Stimulated activated effector memory CD8-positive, alpha-beta T cell treated with anti-CD3 and anti-CD28 coated beads, Interleukin-12 subunit alpha, Interleukin-12 subunit beta, amount 100 ng/mL, for 72 hours (primary cell): ENCODE measurements around the gene IMP4.

Experiments used
- ATAC-seq: fragments of 150-1000 bp; cut with Tn5 transposase; 2 replicates; pipeline ENCODE4 v1.10.0; 2021
- DNase-seq, 2 donors: peaks; one replicate each; pipeline ENCODE4 v3.0.0; 2021 to 2022; ENCODE audit warnings: low spot score in 2 of 2
- H3K27ac Mint-ChIP-seq: one replicate; pipeline ENCODE4 v1.8.0; 2022; ENCODE audit warnings: mild to moderate bottlenecking, mixed read lengths
- H3K36me3 Mint-ChIP-seq: one replicate; pipeline ENCODE4 v1.8.0; 2022; ENCODE audit warnings: mild to moderate bottlenecking, mixed read lengths
- H3K4me1 Mint-ChIP-seq: one replicate; pipeline ENCODE4 v1.8.0; 2022; ENCODE audit warnings: mixed read lengths
- H3K4me3 Mint-ChIP-seq: one replicate; pipeline ENCODE4 v1.8.0; 2022; ENCODE audit warnings: mild to moderate bottlenecking, mixed read lengths
- H3K9me3 Mint-ChIP-seq: one replicate; pipeline ENCODE4 v1.8.0; 2022; ENCODE audit warnings: mixed read lengths

IMP4 gene

GRCh38 chr2:130363479-130363878 is 20.8 kb downstream of the IMP4 start:
- Mint-ChIP-seq H3K27ac (no peak overlapping the region), H3K4me1 (peaks cover 12% of the 10 kb centered on the region), H3K4me3 (no peak overlapping the region), H3K9me3 (no peaks in the 10 kb centered on the region), H3K36me3 (no peaks in the 10 kb centered on the region)
- DNase-seq (no peak), ATAC-seq (no peak)

DNA sequence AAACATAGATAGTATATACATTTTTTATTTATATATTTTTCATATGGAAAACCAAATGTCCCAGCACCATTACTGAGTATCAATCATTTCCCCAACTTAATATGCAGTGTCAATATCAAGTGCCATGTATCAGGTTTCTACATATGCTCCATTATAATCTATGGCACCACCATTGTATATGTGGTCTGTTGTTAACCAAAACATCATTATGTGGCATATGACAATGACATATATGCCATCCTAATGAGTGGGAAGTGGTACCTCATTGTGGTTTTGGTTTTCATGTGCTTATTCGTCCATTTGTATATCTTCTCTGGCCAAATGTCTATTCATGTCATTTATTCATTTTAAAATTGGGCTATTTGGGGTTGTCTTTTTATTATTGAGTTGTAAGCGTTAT is 22.4 kb downstream of the IMP4 start:
- Mint-ChIP-seq H3K4me1 (peaks cover 11% of the 10 kb centered on the region), H3K9me3 (no peaks in the 10 kb centered on the region), H3K36me3 (peaks cover 5% of the 10 kb centered on the region), H3K27ac (no peak overlapping the region), H3K4me3 (no peak overlapping the region)
- DNase-seq: no peak
- ATAC-seq: peak; percentile 58

- H3K36me3 Mint-ChIP-seq: peaks cover 10% of the 10 kb centered on the region
- no peak for DNase-seq
- no peak overlapping the region for H3K27ac Mint-ChIP-seq
- no peak overlapping the region for H3K4me3 Mint-ChIP-seq
- H3K4me1 Mint-ChIP-seq: peaks cover 15% of the 10 kb centered on the region
- no peak for ATAC-seq
- H3K9me3 Mint-ChIP-seq: no peaks in the 10 kb centered on the region
These were observed 23.3 kb downstream of the IMP4 start for GRCh38 chr2:130365963-130366362.

DNA sequence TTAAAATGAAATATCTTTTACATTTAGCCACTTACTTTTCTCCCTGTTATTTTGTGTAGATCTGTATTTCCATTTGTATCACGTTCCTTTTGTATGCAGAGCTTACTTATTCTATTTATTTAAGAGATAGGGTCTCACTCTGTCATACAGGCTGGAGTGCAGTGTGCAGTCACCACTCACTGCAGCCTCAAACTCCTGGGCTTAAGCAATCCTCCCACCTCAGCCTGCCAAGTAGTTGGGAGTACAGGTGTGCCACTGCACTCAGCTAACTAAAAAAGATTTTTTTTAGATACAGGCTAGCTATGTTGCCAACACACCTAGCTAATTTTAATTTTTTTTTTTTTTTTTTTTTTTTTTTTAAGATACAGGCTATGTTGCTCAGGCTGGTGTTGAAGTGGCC is 24.0 kb downstream of the IMP4 start:
- DNase-seq (no peak), ATAC-seq (no peak)
- Mint-ChIP-seq H3K9me3 (no peaks in the 10 kb centered on the region), H3K4me3 (no peak overlapping the region), H3K4me1 (peaks cover 22% of the 10 kb centered on the region), H3K36me3 (peaks cover 17% of the 10 kb centered on the region), H3K27ac (no peak overlapping the region)

DNA sequence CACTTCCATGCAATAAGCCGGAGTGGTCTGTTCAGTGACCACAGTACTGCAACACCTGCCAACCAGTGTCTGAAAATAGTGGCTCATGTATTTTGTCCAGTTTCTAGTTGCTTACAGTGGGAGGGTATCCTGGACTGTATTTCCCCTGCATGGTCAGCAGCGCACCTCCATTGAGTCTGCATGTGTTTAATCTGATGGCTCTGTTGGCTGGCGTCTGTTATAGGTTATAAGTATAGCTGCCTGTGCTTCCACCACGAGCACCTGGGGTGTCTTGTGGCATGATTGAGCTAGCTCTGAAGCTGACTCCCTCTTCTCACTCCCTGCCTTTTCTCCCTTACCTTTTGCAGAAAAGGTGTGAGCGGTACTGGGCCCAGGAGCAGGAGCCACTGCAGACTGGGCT is 26.1 kb downstream of the IMP4 start:
- Mint-ChIP-seq H3K4me1 (peaks cover 38% of the 10 kb centered on the region), H3K4me3 (no peak overlapping the region), H3K36me3 (peaks cover 35% of the 10 kb centered on the region), H3K9me3 (no peaks in the 10 kb centered on the region), H3K27ac (no peak overlapping the region)
- ATAC-seq (no peak), DNase-seq (no peak)

DNA sequence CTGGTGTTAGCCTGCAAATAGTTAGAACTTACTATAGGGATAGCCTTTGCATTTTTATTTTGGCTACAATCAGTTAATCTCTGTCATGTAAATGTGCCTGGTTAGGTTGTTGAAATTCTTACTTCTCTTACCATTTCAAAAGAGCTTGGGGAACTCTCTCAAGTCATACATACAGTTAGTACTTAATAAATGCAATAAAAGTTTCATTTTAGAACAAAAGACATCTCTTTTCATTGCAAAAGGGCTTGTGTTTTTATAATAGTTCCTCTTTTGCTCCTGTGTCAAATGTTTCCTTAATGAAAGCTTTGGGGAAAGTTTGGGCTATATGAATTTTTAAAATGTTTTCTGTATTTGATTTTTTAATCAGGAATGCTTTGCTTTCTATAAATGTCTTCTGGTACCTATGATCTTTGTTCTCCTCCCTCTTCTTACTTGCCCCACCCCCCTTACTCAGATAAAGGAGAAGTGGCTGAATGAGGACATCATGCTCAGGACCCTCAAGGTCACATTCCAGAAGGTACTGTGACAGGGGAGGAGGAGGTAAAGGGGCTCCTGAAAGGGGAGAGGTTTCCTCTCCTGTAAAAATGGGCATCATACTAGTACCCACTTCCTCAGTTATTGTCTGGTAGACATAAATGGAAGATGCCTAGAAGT is 26.7 kb downstream of the IMP4 start:
- H3K27ac Mint-ChIP-seq: peak overlapping the region; percentile 97
- peaks cover 41% of the 10 kb centered on the region for H3K4me1 Mint-ChIP-seq

DNA sequence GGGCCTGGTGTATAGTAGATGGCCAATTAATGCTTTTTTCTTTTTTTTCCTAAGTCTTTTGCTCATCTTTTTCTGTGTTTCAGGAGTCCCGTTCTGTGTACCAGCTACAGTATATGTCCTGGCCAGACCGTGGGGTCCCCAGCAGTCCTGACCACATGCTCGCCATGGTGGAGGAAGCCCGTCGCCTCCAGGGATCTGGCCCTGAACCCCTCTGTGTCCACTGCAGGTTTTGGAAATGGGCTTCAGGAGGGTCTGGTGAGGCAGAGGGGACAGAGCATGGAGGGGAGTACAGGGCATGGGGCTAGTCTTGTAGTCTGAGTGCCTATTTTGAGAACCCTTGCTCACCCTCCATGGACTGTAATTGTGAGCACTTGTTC is 27.3 kb downstream of the IMP4 start:
- peaks cover 47% of the 10 kb centered on the region for H3K36me3 Mint-ChIP-seq

More for the DNA sequence above, 26.7 kb downstream of the IMP4 start:
- peaks cover 41% of the 10 kb centered on the region for H3K36me3 Mint-ChIP-seq
- H3K9me3 Mint-ChIP-seq: no peaks in the 10 kb centered on the region
- H3K4me3 Mint-ChIP-seq: peak overlapping the region; percentile 86
- ATAC-seq: no peak
- DNase-seq: no peak

DNA sequence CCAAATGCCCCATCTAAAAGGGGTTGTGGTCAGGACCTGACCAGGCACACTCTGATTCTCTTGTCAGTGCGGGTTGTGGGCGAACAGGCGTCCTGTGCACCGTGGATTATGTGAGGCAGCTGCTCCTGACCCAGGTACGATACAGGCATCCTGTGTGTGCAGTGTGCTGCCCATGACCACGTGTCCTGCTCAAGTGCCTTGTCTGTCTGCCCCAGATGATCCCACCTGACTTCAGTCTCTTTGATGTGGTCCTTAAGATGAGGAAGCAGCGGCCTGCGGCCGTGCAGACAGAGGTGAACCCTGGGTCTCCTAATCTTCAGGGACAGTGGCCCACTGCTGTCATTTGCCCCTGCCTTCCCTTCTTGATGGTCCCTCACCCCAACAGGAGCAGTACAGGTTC is 27.8 kb downstream of the IMP4 start:
- ATAC-seq: peak; percentile 33
- Mint-ChIP-seq H3K27ac (peak overlapping the region; percentile 97), H3K4me1 (peaks cover 52% of the 10 kb centered on the region), H3K9me3 (no peaks in the 10 kb centered on the region), H3K36me3 (peaks cover 52% of the 10 kb centered on the region), H3K4me3 (peak overlapping the region; percentile 86)
- DNase-seq: no peak

More for the DNA sequence above, 27.3 kb downstream of the IMP4 start:
- no peaks in the 10 kb centered on the region for H3K9me3 Mint-ChIP-seq
- H3K4me1 Mint-ChIP-seq: peaks cover 46% of the 10 kb centered on the region
- DNase-seq (no peak), ATAC-seq (no peak)
- peak overlapping the region; percentile 86 for H3K4me3 Mint-ChIP-seq
- peak overlapping the region; percentile 97 for H3K27ac Mint-ChIP-seq

GRCh38 chr2:130371723-130372054 is 29.0 kb downstream of the IMP4 start:
- Mint-ChIP-seq H3K4me3 (peak overlapping the region; percentile 86), H3K27ac (peak overlapping the region; percentile 97), H3K9me3 (no peaks in the 10 kb centered on the region), H3K36me3 (peaks cover 63% of the 10 kb centered on the region), H3K4me1 (peaks cover 64% of the 10 kb centered on the region)
- ATAC-seq (peak; percentile 42), DNase-seq (no peak)

- peak; percentile 84 for ATAC-seq
- Mint-ChIP-seq H3K27ac (peak overlapping the region; percentile 97), H3K9me3 (no peaks in the 10 kb centered on the region), H3K4me3 (peak overlapping the region; percentile 86), H3K36me3 (peaks cover 63% of the 10 kb centered on the region), H3K4me1 (peaks cover 69% of the 10 kb centered on the region)
- DNase-seq: peak; percentile 85 to 92
These were observed 29.5 kb downstream of the IMP4 start for GRCh38 chr2:130372055-130372832.

DNA sequence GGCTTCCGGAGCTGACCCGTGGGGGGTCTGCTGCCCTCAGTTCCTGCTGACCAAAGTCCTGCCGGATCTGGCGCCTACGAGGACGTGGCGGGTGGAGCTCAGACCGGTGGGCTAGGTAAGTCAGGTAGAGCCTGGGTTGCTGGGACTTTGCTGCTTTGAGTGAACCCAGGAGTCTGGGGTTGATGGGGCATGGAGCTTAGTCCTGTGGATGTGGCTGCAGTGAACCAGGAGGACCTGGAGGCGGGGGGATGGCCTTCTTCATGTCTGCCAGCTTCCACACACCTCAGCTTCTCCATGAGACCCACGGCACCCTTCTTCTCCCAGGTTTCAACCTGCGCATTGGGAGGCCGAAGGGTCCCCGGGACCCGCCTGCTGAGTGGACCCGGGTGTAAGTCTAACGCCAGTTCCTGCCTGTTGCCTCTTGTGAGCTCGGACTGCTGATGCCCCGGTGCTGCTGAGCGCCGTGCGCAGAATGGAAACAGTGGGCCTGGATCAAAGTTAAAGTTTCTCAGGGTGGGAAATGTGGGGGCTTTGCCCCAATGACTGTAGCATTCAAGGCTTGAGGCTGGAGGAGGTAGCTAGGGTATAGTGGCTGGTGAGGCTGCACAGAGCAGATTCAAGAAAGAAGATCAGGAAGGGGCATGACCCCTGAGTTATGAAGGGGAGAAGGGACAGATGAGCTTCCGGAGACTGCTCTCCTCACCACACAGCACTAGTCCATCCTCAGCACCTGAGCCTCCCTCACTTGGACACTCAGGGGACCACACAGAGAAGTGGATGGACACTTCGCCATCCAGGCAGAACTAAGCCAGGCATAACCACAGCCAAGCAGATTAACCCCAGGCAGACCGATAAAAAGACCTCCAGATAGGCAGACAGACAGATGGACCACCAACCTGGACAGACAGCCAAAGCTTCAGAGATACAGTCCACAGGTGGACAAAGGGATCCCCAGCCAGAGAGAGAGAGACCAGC is 30.4 kb downstream of the IMP4 start:
- Mint-ChIP-seq H3K4me1 (peaks cover 77% of the 10 kb centered on the region), H3K4me3 (peak overlapping the region; percentile 86), H3K36me3 (peaks cover 63% of the 10 kb centered on the region), H3K9me3 (no peaks in the 10 kb centered on the region), H3K27ac (peak overlapping the region; percentile 97)
- ATAC-seq (peak; percentile 1), DNase-seq (peak in 1 of 2 donors; percentile 48)

DNA sequence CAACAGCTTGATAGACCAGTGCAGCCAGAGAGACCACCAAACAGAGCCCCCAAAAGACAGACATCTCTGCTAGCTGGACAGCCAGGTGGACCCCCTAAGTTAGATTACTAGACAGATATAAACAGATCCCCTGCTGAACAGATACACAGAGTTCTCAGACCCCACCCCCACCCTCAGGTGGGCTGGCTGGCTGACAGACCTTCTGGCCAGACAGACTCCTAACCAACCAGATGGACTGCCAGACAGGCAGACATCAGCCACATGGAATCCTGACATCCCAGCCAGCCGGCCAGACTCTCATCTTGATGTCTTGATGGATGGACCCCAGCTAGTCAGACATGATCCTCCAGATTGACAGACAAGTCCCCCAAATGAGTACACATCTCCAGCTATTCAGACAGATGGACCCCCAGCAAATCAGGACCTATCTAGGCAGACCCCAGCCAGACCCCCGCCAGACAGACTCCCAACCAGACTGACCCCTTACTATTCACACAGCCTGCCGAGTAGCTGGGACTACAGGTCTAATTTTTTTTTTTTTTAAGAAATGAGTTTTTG is 31.2 kb downstream of the IMP4 start:
- Mint-ChIP-seq H3K36me3 (peaks cover 63% of the 10 kb centered on the region), H3K4me1 (peaks cover 77% of the 10 kb centered on the region), H3K4me3 (peak overlapping the region; percentile 86), H3K9me3 (no peaks in the 10 kb centered on the region), H3K27ac (peak overlapping the region; percentile 97)
- DNase-seq: peak in 1 of 2 donors; percentile 43
- ATAC-seq: no peak

GRCh38 chr2:130374587-130375290 is 32.0 kb downstream of the IMP4 start:
- H3K4me3 Mint-ChIP-seq: peak overlapping the region; percentile 86
- H3K27ac Mint-ChIP-seq: peak overlapping the region; percentile 97
- peaks cover 80% of the 10 kb centered on the region for H3K4me1 Mint-ChIP-seq
- DNase-seq (peak in 1 of 2 donors; percentile 43), ATAC-seq (no peak)
- H3K36me3 Mint-ChIP-seq: peaks cover 65% of the 10 kb centered on the region
- H3K9me3 Mint-ChIP-seq: no peaks in the 10 kb centered on the region
